Stimulated activated CD8-positive, alpha-beta memory T cell treated with anti-CD3 and anti-CD28 coated beads, Interleukin-2, amount 100 ng/mL, for 48 hours (primary cell): Measurements from ENCODE around the gene CCM2.

Experiments
- DNase-seq, 2 donors: peaks; one replicate each; pipeline ENCODE4 v3.0.0-alpha.2; 2020; ENCODE audit warnings: low read depth in 2 of 2

CCM2 gene

DNA sequence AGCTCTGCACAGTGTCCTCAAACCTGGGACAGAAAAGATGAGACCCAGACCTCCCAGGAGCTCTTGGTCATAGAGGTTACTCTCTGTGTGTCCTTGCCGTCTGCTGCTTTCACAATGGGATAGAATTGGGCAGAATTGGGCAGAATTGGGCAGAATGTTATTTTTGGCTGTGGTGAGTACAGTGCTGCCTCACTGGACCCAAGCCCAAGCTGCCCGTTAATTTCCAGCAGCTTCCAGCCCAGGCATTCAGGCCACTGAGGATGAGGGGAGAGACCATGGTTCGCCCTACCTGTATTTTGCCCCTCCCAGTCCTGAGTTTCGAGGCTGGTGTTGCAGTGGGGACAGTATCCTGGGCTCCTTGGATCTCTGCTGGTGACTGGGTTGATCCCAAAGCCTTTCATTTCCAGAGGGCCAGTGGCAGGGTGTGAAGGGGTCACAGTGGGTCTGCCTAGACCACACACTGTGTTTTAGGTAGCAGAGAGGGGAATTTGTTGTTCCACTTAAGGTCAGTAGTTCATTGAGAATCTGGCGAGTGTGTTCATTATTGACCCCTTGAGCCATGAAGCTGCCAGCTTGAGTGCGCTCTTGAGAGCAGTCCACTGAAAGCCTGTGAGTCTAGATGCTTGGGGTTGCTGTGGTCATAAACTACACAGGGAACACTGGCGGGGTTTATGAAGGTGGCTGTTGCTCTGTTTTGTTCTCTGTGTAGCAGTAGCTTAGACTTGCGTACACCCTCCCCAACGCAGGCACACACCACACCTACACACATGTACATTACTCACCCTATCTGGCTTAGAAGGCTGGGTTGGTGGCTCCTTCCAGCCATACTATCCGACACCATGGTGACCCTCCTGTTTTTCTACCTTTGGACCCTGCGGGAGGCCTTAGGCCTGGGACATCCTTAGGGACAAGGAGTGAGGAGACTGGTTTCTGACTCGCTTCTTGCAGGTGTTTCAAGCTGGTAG is 65.3 kb downstream of the CCM2 start:
- DNase-seq: no peak

DNA sequence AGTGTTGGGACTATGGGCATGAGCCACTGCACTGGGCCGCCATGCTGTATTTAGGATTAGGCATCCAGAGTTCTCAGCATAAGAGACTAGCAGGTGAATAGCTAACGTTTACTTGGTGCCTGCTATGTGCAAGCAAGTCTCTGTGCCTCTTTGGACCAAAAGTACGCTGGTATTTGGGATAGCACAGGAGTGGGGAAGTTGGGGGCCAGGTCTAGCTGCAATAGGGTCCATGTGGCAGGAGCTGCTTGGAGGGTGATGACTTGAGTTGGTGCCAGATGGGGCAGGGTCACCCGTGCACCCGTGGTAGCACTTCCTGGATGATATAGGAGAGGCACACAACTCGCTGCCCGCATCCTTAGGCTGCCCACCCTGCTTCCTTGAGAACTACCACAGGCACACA is 66.4 kb downstream of the CCM2 start:
- DNase-seq: no peak

DNA sequence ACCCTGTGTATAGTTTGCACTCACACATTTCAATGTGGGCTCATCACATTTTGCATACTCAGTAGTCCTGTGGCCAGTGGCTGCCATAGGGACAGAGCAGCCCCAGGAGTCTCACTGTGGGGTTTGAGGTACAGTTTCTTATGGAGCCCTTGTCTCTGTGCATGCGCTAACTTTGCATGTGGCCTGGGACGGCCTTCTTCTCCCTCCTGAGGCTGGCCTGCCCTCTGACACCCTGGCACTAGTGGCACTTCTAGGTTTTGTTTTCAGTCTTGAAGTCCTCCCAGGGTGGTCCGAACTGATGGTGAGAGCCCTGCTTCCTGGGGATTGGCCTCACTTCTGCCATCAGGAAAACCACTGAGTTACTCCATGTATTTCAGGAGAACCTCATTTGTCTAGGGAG is 67.6 kb downstream of the CCM2 start:
- no peak for DNase-seq

DNA sequence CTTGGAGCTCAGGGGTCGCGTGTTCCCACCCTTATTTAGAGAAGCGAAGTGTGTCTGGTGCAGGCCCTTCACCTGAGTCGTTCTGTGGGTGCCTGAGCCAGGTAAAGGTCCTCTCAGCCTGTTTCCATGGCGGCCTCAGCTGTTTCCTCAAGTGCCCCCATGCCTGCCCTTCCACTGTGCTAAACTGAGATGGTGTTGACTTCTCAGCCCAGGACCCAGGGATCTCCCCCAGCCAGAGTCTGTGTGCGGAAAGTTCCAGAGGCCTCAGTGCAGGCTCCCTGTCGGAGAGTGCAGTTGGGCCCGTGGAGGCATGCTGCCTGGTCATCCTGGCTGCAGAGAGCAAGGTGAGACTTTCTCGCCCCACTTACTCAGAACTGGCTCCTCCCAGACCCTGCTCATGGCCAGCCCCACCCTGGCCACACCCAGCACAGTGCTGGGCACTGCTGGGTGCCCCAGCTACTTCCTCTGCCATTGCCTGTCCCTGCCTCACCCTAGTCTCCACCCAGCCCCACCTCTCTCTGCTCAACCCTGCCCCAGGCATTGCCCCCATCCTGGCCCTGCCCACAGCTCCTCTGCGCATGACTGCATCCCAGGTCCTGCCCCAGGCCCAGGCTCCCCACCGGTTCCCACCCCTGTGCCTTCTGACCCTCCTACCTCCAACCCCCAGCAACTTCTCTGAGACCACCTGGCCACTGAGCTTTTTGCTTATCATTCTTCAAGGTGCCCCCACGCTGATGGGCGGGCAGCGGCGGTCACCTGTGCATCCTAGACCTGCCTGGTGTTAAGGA is 68.4 kb downstream of the CCM2 start:
- no peak for DNase-seq

DNA sequence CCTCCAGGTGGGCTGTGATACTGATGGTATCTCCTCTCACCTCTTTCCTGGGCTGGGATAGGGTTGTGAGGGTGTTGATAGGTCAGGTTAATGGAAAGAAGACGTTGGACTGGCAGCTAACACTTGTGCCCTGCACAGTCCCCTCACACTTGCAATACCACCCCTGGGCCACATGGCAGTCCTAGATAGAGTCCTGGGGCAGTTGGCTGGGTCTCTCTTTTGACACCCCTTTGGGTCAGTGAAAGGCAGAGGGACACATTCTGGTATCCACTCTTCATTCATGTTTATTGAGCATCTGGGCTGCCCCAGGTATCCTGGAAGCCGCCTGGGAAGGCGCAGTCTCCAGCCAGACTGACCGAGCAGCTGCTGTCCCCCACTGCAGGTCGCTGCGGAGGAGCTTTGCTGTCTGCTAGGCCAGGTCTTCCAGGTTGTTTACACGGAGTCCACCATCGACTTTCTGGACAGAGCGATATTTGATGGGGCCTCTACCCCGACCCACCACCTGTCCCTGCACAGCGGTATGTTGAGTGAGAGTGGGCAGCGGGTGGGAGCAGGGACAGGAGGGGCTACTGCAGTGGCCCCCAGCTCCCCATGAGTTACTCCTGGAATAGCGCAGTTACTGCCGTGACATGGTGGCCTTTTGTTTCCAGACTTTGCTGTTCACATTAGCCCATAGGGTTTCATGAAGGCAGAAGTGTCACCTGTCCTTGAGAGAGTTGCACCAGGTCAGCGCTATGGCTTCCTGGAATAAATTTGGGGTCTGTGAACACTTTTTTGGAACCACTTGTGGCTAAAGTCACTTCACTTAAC is 69.6 kb downstream of the CCM2 start:
- DNase-seq: no peak

DNA sequence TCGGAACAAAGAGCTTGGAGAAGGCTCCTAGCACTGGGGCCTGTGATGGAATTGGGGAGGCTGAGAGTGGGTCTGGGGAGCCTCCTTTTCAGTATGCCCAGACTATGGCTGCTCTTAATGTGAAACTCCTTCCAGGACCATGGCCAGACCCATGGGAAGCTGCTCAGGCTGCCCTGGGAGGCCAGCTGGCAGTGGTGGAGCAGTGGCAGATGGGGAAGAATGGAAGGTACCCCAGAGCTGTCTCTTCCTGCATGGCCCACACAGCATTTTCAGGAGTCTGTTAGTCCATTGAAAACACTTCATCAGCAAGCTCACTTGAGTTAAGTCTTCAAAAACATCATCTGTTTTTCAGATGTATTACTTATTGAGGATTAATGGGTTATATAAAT is 70.2 kb downstream of the CCM2 start:
- DNase-seq: no peak

DNA sequence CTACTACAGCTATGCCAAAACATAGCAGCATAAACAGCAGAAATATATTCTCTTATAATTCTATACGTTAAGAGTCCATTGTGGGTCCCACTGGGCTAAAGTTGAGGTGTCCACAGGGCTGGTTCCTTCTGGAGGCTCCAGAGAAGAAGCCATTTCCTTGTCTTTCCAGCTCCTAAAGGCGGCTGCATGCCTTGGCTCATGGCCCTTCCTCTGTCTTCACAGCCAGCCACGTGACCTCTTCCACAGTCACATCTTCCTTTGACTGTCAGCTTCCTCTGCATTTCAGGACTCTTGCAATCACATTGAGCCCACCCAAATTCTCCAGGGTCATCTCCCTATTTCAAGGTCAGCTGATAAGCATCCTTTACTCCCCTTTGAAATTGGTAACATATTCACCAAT is 71.5 kb downstream of the CCM2 start:
- no peak for DNase-seq

DNA sequence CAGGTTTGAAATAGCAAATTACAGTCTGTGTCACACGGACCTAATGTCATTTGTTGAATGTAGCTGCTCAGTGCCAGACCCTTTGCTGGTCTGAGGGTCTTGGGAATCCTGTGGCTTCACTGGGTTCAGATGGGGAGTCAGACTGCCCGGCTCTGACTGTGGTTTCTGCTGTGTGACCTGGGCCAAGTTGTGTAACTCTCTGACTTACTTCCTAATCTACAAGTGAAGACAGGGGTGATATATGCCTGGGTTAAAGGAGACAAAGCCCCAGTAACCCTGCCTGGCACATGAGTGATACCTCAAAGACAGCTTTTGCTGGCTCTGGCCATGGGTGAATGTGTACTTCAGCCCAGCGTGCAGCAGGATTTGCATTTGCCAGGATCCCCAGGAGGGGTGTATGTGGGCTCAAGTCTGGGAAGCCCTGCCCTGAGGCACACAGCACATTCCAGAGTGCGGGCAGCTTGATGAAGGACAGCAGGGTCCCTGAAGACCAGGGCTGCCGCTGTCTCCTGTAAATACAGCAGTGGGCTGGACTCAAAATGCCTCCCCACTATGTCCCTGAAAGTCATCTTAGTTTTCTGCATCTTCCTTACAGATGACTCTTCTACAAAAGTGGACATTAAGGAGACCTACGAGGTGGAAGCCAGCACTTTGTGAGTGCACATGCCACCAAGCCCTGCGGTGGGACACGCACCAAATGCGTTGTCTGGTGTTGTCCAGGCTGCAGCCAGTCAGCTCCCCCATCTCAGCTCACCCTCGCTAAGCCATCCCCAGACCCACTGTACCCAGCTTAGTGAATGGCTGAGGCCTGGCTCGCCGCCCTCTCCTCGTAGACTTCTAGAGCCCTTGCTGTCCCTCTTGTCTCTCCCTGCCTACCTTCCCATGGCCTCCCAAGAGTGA is 72.4 kb downstream of the CCM2 start:
- DNase-seq: no peak

DNA sequence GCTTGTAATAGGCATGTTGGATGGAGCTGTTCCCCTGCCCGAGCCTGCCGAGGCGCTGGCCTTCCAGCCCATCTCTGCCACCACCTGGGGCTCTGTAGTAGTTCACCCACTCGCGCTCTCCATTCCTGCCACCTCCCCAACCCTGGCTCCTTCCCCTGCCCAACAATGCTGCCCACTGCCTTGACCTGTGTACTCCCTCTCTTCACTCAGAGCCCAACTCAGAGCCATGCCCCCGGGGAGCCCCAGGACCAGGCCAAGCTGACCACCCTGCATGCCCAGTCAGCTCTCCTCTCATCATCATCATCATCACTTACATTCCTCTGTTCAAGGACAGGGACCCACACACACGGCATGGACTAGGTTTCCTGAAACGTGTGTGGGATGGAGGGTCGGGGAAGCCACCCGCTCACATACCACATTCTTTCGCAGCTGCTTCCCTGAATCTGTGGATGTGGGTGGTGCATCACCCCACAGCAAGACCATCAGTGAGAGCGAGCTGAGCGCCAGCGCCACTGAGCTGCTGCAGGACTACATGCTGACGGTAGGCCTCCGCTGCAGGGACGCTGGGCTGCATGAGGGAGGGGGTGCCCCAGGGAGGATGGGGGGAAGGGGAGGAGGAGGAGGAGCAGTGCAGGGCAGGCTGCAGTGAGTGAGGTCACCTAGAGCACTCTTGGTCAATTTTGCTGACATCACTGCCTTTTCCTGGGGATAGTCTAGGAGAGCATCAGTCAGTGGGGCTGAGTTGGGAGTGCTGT is 73.2 kb downstream of the CCM2 start:
- no peak for DNase-seq

DNA sequence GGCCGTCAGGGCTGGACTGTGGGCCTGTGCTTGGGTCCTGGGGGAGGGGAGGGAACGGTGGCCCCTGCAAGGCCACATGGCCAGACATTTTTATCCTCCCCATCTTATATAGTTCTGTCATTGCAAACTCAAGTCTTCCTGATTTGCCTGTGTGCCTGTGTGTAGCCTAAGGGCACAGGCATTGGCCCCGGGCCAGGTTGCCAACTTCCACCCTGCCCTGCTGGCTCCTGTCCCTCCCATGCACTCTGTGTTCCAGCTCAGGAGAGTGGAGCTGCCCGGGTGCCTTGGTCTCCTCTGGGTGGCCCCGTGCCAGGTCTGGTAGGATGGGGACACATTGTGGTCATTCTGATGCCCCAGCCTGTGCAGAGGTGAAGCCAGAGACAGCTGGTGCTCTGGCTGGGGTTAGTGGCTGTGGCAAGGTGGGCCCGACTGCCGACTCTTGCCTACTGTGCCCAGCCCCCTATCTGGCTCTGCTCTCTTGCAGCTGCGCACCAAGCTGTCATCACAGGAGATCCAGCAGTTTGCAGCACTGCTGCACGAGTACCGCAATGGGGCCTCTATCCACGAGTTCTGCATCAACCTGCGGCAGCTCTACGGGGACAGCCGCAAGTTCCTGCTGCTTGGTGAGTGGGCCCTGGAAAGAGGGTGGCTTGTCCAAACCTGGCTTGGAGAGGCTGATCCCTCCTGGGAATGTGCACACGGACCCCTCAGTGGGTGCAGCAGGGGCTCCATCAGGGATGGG is 74.0 kb downstream of the CCM2 start:
- DNase-seq: no peak

DNA sequence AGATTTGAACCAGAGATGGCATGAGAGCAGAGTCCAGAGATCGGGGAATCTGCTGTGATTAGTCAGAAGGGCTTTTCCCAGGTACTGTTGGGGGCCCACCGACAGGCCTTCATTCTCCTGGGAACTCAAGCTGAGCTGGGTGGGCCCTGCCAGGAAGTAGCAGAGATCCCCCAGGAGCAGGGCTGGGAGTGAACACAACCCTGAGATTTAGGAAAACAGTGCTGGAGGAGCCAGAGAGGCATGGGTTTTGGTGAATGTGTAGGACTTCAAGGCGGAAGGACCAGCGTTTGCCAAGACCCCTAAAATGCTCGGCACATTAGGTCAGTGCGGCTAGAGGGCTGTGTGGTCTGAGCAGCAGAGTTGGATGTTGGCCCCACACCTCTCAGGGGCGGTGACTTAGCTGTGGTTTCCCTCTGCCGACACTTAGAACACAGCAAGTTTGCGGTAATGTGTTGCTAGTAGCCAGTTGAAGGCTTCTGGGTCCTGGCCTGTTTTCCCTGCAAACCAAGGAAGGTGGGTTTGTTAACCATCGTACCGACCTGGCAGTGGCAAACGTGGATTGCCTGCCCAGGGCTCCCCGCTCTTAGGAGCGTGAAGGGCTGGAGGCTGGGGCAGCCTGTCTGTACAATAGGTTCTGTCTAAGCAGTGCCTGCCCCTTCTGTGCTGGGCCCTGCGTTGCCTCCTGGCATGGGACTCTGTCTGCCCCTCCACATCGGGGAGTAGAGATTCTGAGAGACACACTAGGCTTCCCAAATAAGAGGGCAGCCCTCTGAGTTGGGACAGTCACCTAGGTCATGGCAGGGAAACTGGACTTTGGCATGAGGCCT is 74.7 kb downstream of the CCM2 start:
- no peak for DNase-seq

DNA sequence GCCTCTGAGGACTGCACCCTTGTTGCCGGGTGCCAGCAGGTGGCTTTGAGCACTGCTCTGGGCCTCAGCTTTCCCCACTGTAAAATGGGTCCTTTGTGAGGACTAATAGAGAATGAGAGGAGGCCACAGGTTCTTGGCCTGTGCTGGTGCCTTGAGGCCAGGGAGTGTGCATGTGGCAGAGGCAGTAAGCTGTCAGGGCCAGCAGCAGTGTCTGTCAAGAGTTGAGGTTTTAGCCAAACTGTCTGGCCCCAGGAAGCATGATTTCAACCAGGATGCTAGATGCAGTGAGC is 75.3 kb downstream of the CCM2 start:
- DNase-seq: no peak

DNA sequence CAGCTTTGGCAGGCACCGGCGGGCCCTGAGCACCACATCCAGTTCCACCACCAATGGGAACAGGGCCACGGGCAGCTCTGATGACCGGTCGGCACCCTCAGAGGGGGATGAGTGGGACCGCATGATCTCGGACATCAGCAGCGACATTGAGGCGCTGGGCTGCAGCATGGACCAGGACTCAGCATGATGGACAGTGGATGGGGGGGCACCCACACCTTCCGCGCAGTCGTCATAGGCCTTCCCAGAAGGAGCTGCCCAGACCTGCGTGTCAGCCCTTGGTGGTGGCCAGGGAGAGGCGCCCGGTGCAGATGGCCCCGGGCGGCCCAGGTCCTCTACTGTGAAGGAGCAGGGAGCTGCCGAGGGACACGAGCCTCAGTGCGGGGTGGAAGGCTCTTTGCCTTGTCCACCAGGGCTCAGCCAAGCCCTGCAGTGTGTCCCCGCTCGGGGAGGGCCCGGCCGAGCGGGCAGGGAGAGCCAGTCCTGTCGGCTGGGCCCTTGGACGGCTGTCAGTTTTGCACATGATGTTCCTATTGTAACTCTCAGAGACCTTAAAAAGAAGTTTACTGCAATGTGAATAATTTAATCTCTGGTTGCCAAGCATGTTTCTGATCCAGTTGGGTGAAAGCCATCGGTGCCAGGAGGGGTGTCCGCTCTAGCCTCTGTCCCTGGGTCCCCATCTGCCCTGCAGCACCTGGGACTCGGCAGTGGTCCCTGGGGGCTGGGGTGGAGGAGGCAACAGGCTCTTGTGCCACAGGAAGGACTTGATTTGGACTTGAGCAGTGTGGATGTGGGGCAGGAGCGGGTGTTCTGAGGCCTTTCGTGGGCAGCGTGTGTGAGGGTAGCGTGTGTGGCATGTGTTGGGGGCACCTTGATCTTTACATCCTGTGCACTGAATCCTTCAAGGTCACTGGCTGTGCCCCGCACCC is 76.1 kb downstream of the CCM2 start:
- no peak for DNase-seq

DNA sequence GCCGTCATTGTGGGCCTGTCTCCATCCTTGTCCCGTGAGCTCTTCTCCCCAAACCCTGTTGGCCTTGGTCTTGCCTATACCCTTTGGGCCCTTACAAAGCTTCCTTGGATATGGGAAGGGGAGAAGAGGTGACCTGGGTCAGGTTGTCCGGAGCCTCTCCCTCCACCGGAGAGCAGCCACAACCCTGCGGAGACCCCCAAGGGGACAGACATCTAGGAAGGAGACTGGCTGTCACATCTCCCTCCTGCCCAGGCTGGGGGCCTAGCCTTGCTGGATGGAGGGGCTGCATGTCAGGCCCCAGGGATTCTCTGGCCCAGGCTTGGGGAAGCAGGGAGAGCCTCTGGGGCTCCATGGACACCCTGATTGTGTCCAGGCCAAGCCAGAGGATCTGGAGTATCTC is 76.9 kb downstream of the CCM2 start:
- no peak for DNase-seq

DNA sequence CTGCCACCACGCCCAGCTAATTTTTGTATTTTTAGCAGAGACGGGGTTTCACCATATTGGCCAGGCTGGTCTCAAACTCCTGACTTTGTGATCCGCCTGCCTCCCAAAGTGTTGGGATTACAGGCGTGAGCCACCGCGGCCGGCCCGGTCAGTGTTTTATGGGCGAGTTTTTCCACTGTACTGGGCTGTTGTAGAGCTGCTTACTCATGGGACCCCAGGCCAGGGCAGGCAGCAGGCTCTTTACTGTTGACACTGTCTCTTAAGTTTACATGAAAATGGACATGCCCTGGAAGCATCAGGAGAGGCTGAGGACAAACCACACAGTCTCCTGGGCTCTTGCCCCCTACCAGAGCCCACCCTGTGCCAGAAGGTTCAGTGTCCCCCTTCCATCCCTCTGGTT is 77.6 kb downstream of the CCM2 start:
- DNase-seq: no peak

DNA sequence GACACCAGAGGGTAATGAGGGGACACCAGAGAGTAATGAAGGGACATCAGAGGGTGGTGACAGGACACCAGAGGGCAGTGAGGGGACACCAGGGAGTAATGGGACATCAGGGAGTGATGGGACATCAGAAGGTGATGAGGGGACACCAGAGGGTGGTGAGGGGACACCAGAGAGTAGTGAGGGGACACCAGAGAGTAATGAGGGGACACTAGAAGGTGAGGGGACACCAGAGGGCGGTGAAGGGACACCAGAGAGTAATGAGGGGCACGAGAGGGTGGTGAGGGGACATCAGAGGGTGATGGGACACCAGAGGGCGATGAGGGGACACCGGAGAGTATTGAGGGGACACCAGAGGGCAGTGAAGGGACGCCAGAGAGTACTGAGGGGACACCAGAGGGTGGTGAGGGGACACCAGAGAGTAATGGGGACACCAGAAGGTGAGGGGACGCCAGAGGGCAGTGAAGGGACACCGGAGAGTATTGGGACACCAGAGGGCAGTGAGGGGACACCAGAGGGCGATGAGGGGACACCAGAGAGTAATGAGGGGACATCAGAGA is 78.2 kb downstream of the CCM2 start:
- DNase-seq: no peak

DNA sequence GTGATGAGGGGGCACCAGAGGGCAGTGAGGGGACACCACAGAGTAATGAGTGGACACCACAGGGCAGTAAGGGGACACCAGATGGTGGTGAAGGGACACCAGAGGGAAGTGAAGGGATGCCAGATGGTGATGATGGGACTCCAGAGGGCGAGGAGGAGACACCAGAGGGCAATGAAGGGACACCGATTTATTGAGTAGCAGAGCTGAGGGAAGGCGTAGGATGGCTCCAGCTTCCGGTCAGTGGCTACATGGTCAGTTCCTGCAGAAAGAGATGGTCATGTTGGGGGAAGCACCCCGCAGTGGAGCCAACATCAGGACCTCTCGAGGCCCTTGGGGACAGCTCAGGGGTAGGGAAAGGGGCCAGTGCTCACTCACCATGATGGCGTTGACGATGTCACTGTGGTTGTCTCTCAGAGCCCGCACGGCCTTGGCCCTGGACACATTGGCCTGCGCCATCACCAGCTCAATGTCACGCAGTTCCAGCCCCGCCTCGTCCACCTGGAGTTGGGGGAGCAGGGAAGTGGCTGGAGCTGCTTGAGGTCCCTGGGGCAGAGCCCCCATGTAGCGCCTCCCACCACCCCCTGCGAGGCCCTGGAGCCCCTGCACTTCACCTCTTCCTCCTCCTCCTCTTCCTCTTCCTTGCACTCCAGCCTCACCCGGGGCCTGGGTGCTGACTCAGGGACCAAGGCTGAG is 80.4 kb downstream of the CCM2 start:
- DNase-seq: no peak
